K562 (cell line): Measurements from ENCODE around the gene HCFC1R1. TPM values are rescaled to one million over a fixed set of nuclear protein-coding genes. Genes with fewer than 3 reads are reported as not detected.

Experiments
- CCNT2 ChIP-seq: IDR thresholded peaks from 2 replicates; pipeline ENCODE4 v1.6.1; 2011; ENCODE audit warnings: borderline replicate concordance, low read depth, mild to moderate bottlenecking, moderate library complexity, mixed read lengths, low read length; ENCODE audit not compliant: insufficient read length; ENCODE audit errors: extremely low read depth
- CREB1 ChIP-seq, 2 experiments: sonication (generic) in 1 of 2; formaldehyde crosslinking in 1 of 2; IDR thresholded peaks; 2 replicates each; pipeline versions ENCODE4 v1.6.1 to v1.8.0; 2012 to 2022; ENCODE audit warnings: inconsistent platforms in 1 of 2, mild to moderate bottlenecking in 1 of 2, missing genetic modification reagents in 1 of 2, moderate library complexity in 1 of 2
- MGA ChIP-seq: fragments of 450-650 bp; IDR thresholded peaks from 2 replicates; pipeline ENCODE4 v1.6.1; 2016; ENCODE audit warnings: mild to moderate bottlenecking, moderate library complexity
- NFIC ChIP-seq: fragments of 450-650 bp; IDR thresholded peaks from 2 replicates; pipeline ENCODE4 v1.6.1; 2017; ENCODE audit warnings: mild to moderate bottlenecking, inconsistent platforms
- NRF1 ChIP-seq, 2 experiments: fragments of 450-650 bp; IDR thresholded peaks in 1 of 2; conservative IDR thresholded peaks in 1 of 2; 2 replicates each; pipeline ENCODE4 v1.6.1; 2014; ENCODE audit warnings: mild to moderate bottlenecking in 2 of 2
- PTTG1 ChIP-seq: fragments of 450-650 bp; IDR thresholded peaks from 2 replicates; pipeline ENCODE4 v1.6.1; 2016; ENCODE audit warnings: low read depth, mild to moderate bottlenecking, missing genetic modification characterization, missing compliant biosample characterization
- SMAD4 ChIP-seq: fragments of 250-450 bp; sonication (Bioruptor Pico); conservative IDR thresholded peaks from 2 replicates; pipeline ENCODE4 v1.8.0; 2021; ENCODE audit warnings: inconsistent platforms, mild to moderate bottlenecking, moderate library complexity
- TOE1 ChIP-seq, 2 experiments: fragments of 450-650 bp in 1 of 2; sonication (generic) in 1 of 2; formaldehyde crosslinking in 1 of 2; IDR thresholded peaks; 2 replicates each; pipeline versions ENCODE4 v1.7.1 to v1.8.0; 2016 to 2022; ENCODE audit warnings: borderline replicate concordance in 2 of 2, mild to moderate bottlenecking in 2 of 2, antibody characterized with exemption in 1 of 2, inconsistent platforms in 1 of 2, low read depth in 1 of 2, missing genetic modification reagents in 1 of 2, moderate library complexity in 1 of 2
- polyA plus RNA-seq, 8 experiments: library from polyadenylated mRNA; depleted of rRNA in 4 of 8; stranded (reverse) in 5 of 8; unstranded in 3 of 8; fragments of >200 nt; fragmentation: Nextera tagmentation in 2 of 8; fragmentation: Illumina TruSeq in 1 of 8; extraction: Ambion mirVana in 2 of 8; extraction: Trizol in 1 of 8; gene quantifications; 2 replicates each; pipeline versions ENCODE4 v1.2.1 to v1.2.3, GENCODE V29; 2011 to 2014; ENCODE audit warnings: inconsistent platforms in 1 of 8, missing spikeins in 1 of 8
- total RNA-seq, 7 experiments: library from RNA; depleted of rRNA in 6 of 7; stranded (reverse); fragments of >200 nt in 6 of 7; fragmentation: Illumina TruSeq in 2 of 7; extraction: Trizol in 2 of 7; gene quantifications; 2 replicates each; pipeline versions ENCODE4 v1.2.1 to v1.2.3, GENCODE V29; 2011 to 2021; ENCODE audit warnings: low replicate concordance in 1 of 7

Gene HCFC1R1
- total and polyA plus RNA-seq, 9 of the 15 experiments (the other 6 are each of a cell fraction or from before 2014, with no cell fraction given): 2.2 to 29.0 (median 11.2) TPM

GRCh38 chr16:3029491-3030221, 5.9 kb upstream of the HCFC1R1 start (continued):
- peak; percentile 90 for TF ChIP-seq MGA
- TF ChIP-seq CCNT2: peak; percentile 72
- no peak for TF ChIP-seq PTTG1 (tag)
- TF ChIP-seq CREB1 (IDR thresholded peaks at IDR 0.05): no peak
- peak; percentile 20; the same call in 1 of the 2 replicates for TF ChIP-seq CREB1 (CRISPR knock-in tag; IDR thresholded peaks at IDR 0.05)
- peak; percentile 80 to 83 for TF ChIP-seq NRF1 (conservative IDR thresholded peaks at IDR 0.05 in 1 of 2, IDR thresholded peaks at IDR 0.05 in 1 of 2)
- peak; percentile 69 for TF ChIP-seq NFIC
- TF ChIP-seq TOE1 (IDR thresholded peaks at IDR 0.05; ENCODE audit: borderline replicate concordance): no peak
- 0 out of 2 replicates have a peak, but pooled peaks have one; percentile 9 for TF ChIP-seq TOE1 (CRISPR knock-in tag; IDR thresholded peaks at IDR 0.05; ENCODE audit: borderline replicate concordance, low read depth)
- 0 out of 2 replicates have a peak, but pooled peaks have one; percentile 13 for TF ChIP-seq SMAD4 (CRISPR knock-in tag)
